ENCODE measurements around the gene APLP2.
"Not testable (repeated sequence)": the region's sequence is repeated elsewhere in the genome, so short reads cannot be mapped to it uniquely, and the experiment has no call there.

APLP2 gene

GRCh38 chr11:130168105-130168504, 98.4 kb downstream of the APLP2 start:
- no peak for TF ChIP-seq CTCF (IDR thresholded peaks at IDR 0.05; ENCODE audit: insufficient read depth, low read depth, low read length, missing control alignments)
- no peak for DNase-seq (ENCODE audit: low read depth)
- H3K4me3 ChIP-seq (ENCODE audit: low read depth, low read length), result no peak overlapping the region

- no peak for DNase-seq (ENCODE audit: low read depth)
- TF ChIP-seq CTCF (IDR thresholded peaks at IDR 0.05; ENCODE audit: insufficient read depth, low read depth, low read length, missing control alignments), result no peak
- no peak overlapping the region for H3K4me3 ChIP-seq (ENCODE audit: low read depth, low read length)
Measured at GRCh38 chr11:130170345-130170744, 100.7 kb downstream of the APLP2 start.

DNA sequence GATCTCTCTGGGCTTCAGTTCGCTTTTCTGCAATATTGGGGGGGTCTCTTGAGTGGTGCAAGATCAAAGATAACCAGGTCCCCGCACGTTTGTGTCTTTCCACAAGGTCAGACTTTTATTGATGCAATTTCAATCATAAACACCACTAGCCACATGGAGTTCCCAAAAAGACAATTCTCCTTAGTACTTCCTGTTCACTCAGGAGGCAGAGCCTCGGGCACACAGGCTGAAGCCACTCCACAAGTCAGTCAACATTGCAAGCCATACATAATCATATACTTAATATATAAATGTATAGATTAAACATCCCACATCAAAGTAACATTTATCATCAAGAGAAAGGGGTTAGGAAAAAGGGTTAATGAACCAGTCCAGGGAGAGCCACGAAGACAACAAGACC, 101.8 kb downstream of the APLP2 start:
- DNase-seq (ENCODE audit: low read depth), result no peak
- no peak overlapping the region for H3K4me3 ChIP-seq (ENCODE audit: low read depth, low read length)
- TF ChIP-seq CTCF (IDR thresholded peaks at IDR 0.05; ENCODE audit: insufficient read depth, low read depth, low read length, missing control alignments), result no peak

- DNase-seq (ENCODE audit: low read depth); H3K4me3 ChIP-seq (ENCODE audit: low read depth, low read length): not testable (repeated sequence)
Measured at GRCh38 chr11:130172001-130172400, 102.3 kb downstream of the APLP2 start.

GRCh38 chr11:130174642-130175041, 104.9 kb downstream of the APLP2 start:
- H3K4me3 ChIP-seq (ENCODE audit: low read depth, low read length), result no peak overlapping the region
- TF ChIP-seq CTCF (IDR thresholded peaks at IDR 0.05; ENCODE audit: insufficient read depth, low read depth, low read length, missing control alignments), result no peak
- no peak for DNase-seq (ENCODE audit: low read depth)

DNA sequence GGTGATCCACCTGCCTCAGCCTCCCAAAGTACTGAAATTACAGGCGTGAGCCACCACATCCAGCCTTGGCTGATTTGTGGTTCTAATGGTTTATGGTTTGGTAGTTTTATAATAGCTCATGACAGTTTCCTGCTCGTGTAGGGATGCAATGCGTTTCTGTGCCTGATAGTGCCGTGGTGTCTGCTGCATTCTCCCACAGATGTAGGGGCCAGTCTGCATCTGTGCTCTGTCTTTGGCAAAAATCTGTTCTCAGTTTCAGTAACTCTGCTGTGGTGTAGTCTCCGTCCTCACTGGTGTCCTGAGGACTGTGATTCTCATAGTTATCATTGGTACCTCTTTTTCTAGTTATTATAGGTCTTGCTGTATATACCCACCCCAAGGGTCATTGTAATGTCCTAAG, 106.2 kb downstream of the APLP2 start:
- no peak for TF ChIP-seq CTCF (IDR thresholded peaks at IDR 0.05; ENCODE audit: insufficient read depth, low read depth, low read length, missing control alignments)
- no peak overlapping the region for H3K4me3 ChIP-seq (ENCODE audit: low read depth, low read length)
- DNase-seq (ENCODE audit: low read depth), result peak; percentile 19

- no peak for DNase-seq (ENCODE audit: low read depth)
- H3K4me3 ChIP-seq (ENCODE audit: low read depth, low read length), result no peak overlapping the region
- no peak for TF ChIP-seq CTCF (IDR thresholded peaks at IDR 0.05; ENCODE audit: insufficient read depth, low read depth, low read length, missing control alignments)
Measured at GRCh38 chr11:130177782-130178181, 108.1 kb downstream of the APLP2 start.
